HEK293 (cell line): ENCODE measurements around the gene LDLRAD3.

Experiments
- CTCF ChIA-PET: fragments of 350-600 bp; formaldehyde crosslinking; extraction: SDS; loops from one replicate; lab custom pipeline; 2021; ENCODE audit warnings: antibody characterized with exemption; lab: Yijun Ruan, JAX
- POLR2A ChIA-PET: fragments of 300-600 bp; formaldehyde crosslinking; extraction: SDS; loops from one replicate; lab custom pipeline; 2020; ENCODE audit warnings: antibody characterized with exemption, inconsistent platforms; lab: Yijun Ruan, JAX
- H3K27ac ChIP-seq: fragments of 200-500 bp; sonication (Bioruptor generic); 2 replicates; pipeline ENCODE4 v1.5.1; 2014; ENCODE audit warnings: low read depth, low read length, control low read depth, inconsistent platforms; ENCODE audit errors: extremely low read depth
- H3K36me3 ChIP-seq, 2 experiments: fragments of 200-500 bp in 1 of 2; sonication (Bioruptor generic) in 1 of 2; 1 replicate in 1 of 2; 2 replicates in 1 of 2; pipeline ENCODE4 v1.5.1; 2014 to 2017; ENCODE audit warnings: inconsistent platforms in 2 of 2, low read length in 2 of 2; ENCODE audit not compliant: control insufficient read depth in 2 of 2, insufficient read depth in 1 of 2
- H3K4me1 ChIP-seq: fragments of 200-500 bp; sonication (Bioruptor generic); 2 replicates; pipeline ENCODE4 v1.5.1; 2014; ENCODE audit warnings: mild to moderate bottlenecking, low read length, inconsistent platforms; ENCODE audit not compliant: control insufficient read depth, insufficient read depth
- H3K4me3 ChIP-seq: 2 replicates; pipeline ENCODE4 v1.5.1; 2011; ENCODE audit warnings: low read depth, mild to moderate bottlenecking, control low read depth, low read length, moderate library complexity
- H3K9me3 ChIP-seq: fragments of 200-500 bp; sonication (Bioruptor generic); 2 replicates; pipeline ENCODE4 v1.5.1; 2014; ENCODE audit warnings: low read depth, low read length, inconsistent platforms; ENCODE audit not compliant: control insufficient read depth, insufficient read depth
- AEBP2 ChIP-seq: fragments of 450-650 bp; formaldehyde crosslinking; IDR thresholded peaks from 2 replicates; pipeline ENCODE4 v1.5.1; 2016; ENCODE audit warnings: missing biosample characterization, missing genetic modification characterization, borderline replicate concordance
- ATF2 ChIP-seq: fragments of 450-650 bp; formaldehyde crosslinking; IDR thresholded peaks from 2 replicates; pipeline ENCODE4 v1.5.1; 2016; ENCODE audit warnings: missing biosample characterization, missing genetic modification characterization, low read depth
- HIC1 ChIP-seq: fragments of 450-650 bp; formaldehyde crosslinking; IDR thresholded peaks from 2 replicates; pipeline ENCODE4 v1.5.1; 2016; ENCODE audit warnings: missing biosample characterization, missing genetic modification characterization
- PRDM4 ChIP-seq: fragments of 450-650 bp; formaldehyde crosslinking; IDR thresholded peaks from 2 replicates; pipeline ENCODE4 v1.5.1; 2017; ENCODE audit warnings: missing biosample characterization, missing genetic modification characterization
- TSHZ1 ChIP-seq: fragments of 450-650 bp; formaldehyde crosslinking; IDR thresholded peaks from 2 replicates; pipeline ENCODE4 v1.5.1; 2016; ENCODE audit warnings: missing biosample characterization, missing genetic modification characterization, borderline replicate concordance
- ZBTB17 ChIP-seq: fragments of 450-650 bp; formaldehyde crosslinking; IDR thresholded peaks from 2 replicates; pipeline ENCODE4 v1.5.1; 2016; ENCODE audit warnings: missing biosample characterization, missing genetic modification characterization
- ZBTB20 ChIP-seq: fragments of 450-650 bp; formaldehyde crosslinking; IDR thresholded peaks from 2 replicates; pipeline ENCODE4 v1.5.1; 2016; ENCODE audit warnings: missing biosample characterization, missing genetic modification characterization
- ZFP3 ChIP-seq: fragments of 450-650 bp; formaldehyde crosslinking; IDR thresholded peaks from 2 replicates; pipeline ENCODE4 v1.5.1; 2016; ENCODE audit warnings: low read depth, missing biosample characterization, missing genetic modification characterization
- ZNF184 ChIP-seq: fragments of 450-650 bp; IDR thresholded peaks from 2 replicates; pipeline ENCODE4 v1.5.1; 2018; ENCODE audit warnings: missing biosample characterization, mild to moderate bottlenecking, missing genetic modification characterization
- ZNF302 ChIP-seq: fragments of 450-650 bp; formaldehyde crosslinking; IDR thresholded peaks from 2 replicates; pipeline ENCODE4 v1.5.1; 2016; ENCODE audit warnings: missing biosample characterization, missing genetic modification characterization, low read depth
- ZNF324 ChIP-seq: fragments of 450-650 bp; formaldehyde crosslinking; IDR thresholded peaks from 2 replicates; pipeline ENCODE4 v1.5.1; 2016; ENCODE audit warnings: missing biosample characterization, missing genetic modification characterization
- ZNF335 ChIP-seq: fragments of 450-650 bp; formaldehyde crosslinking; conservative IDR thresholded peaks from 2 replicates; pipeline ENCODE4 v1.5.1; 2016; ENCODE audit warnings: missing biosample characterization, missing genetic modification characterization
- ZNF366 ChIP-seq: fragments of 450-650 bp; formaldehyde crosslinking; conservative IDR thresholded peaks from 2 replicates; pipeline ENCODE4 v1.5.1; 2016; ENCODE audit warnings: missing biosample characterization, missing genetic modification characterization
- ZNF449 ChIP-seq: fragments of 450-650 bp; formaldehyde crosslinking; IDR thresholded peaks from 2 replicates; pipeline ENCODE4 v1.5.1; 2017; ENCODE audit warnings: missing biosample characterization, mild to moderate bottlenecking, missing genetic modification characterization, moderate library complexity
- ZNF555 ChIP-seq: fragments of 450-650 bp; formaldehyde crosslinking; conservative IDR thresholded peaks from 2 replicates; pipeline ENCODE4 v1.5.1; 2017; ENCODE audit warnings: missing biosample characterization, mild to moderate bottlenecking, missing genetic modification characterization, inconsistent platforms
- ZNF561 ChIP-seq: fragments of 450-650 bp; IDR thresholded peaks from 2 replicates; pipeline ENCODE4 v1.5.1; 2018; ENCODE audit warnings: missing biosample characterization, missing genetic modification characterization, borderline replicate concordance
- ZNF624 ChIP-seq: fragments of 450-650 bp; formaldehyde crosslinking; IDR thresholded peaks from 2 replicates; pipeline ENCODE4 v1.5.1; 2017; ENCODE audit warnings: missing biosample characterization, missing genetic modification characterization
- ZNF785 ChIP-seq: fragments of 450-650 bp; formaldehyde crosslinking; IDR thresholded peaks from 2 replicates; pipeline ENCODE4 v1.5.1; 2016; ENCODE audit warnings: missing biosample characterization, missing genetic modification characterization
- ZNF843 ChIP-seq: fragments of 450-650 bp; formaldehyde crosslinking; IDR thresholded peaks from 2 replicates; pipeline ENCODE4 v1.5.1; 2016; ENCODE audit warnings: missing biosample characterization, missing genetic modification characterization
- ZSCAN23 ChIP-seq: fragments of 450-650 bp; formaldehyde crosslinking; IDR thresholded peaks from 2 replicates; pipeline ENCODE4 v1.5.1; 2016; ENCODE audit warnings: missing biosample characterization, missing genetic modification characterization

The LDLRAD3 gene

GRCh38 chr11:36056160-36056751, 112.4 kb downstream of the LDLRAD3 start:
- peaks cover 7% of the 10 kb centered on the region for H3K4me1 ChIP-seq
- POLR2A ChIA-PET = interaction anchor here (0.6 kb wide), 1 partner anchor 1392 kb away, joined by 3 read pairs; no protein-coding TSS in a partner anchor
- H3K36me3 ChIP-seq = no peaks in the 10 kb centered on the region
- no peak for TF ChIP-seq TSHZ1 (tag by site-specific recombination)
- TF ChIP-seq ZNF366 = no peak
- TF ChIP-seq ZBTB17 = no peak
- TF ChIP-seq ZNF449 (tag by site-specific recombination) = no peak
- TF ChIP-seq ZBTB20 = no peak
- no peak for TF ChIP-seq ZNF335
- TF ChIP-seq ZNF624 (tag by site-specific recombination) = no peak
- TF ChIP-seq ZSCAN23 = no peak
- no peak for TF ChIP-seq AEBP2 (tag by site-specific recombination)
- no peak for TF ChIP-seq ZNF184 (tag by site-specific recombination)
- no peak for TF ChIP-seq ZNF324 (tag by site-specific recombination)
- TF ChIP-seq ZNF561 (tag by site-specific recombination) = no peak
- TF ChIP-seq ZFP3 = no peak
- TF ChIP-seq ZNF843 (tag by site-specific recombination) = no peak
- no peak for TF ChIP-seq ZNF302
- no peak for TF ChIP-seq PRDM4
- TF ChIP-seq ZNF555 (tag by site-specific recombination) = no peak
- no peak for TF ChIP-seq ZNF785
- TF ChIP-seq ATF2 = no peak
- no peak for TF ChIP-seq HIC1 (tag by site-specific recombination)
- TF ChIP-seq, all 188 proteins: peak for 0
- no peak overlapping the region for H3K27ac ChIP-seq
- no peaks in the 10 kb centered on the region for H3K9me3 ChIP-seq
- no peak overlapping the region for H3K4me3 ChIP-seq
- CTCF ChIA-PET = interaction anchor here (0.6 to 2.3 kb wide), 22 partner anchors 9 to 539 kb away, joined by 3 to 24 read pairs (median 4); no protein-coding TSS in a partner anchor
